ENCODE data around the gene ELFN2. TPM values are rescaled to one million over a fixed set of nuclear protein-coding genes. Genes with fewer than 3 reads are reported as not detected.

The ELFN2 gene
- total RNA-seq, 1 experiment from 2014 or later: 4.0 TPM

GRCh38 chr22:37397226-37397625 is 30.1 kb downstream of the ELFN2 start:
- ChIA-PET CTCF (interaction anchor here (1.2 kb wide), 1 partner anchor 32 kb away, joined by 3 read pairs; no protein-coding TSS in a partner anchor), POLR2A (no interaction called here)
- H3K4me3 ChIP-seq (ENCODE audit: low read depth, low read length): no peak overlapping the region
- intact Hi-C loops (cut with micrococcal nuclease; ENCODE audit: unreplicated experiment): no loop called here
- Mint-ChIP-seq H3K27ac (ENCODE audit: unreplicated experiment) (no peak overlapping the region), H3K4me3 (ENCODE audit: unreplicated experiment) (no peak overlapping the region), H3K27me3 (ENCODE audit: insufficient read depth, unreplicated experiment) (no peaks in the 10 kb centered on the region), H3K4me1 (ENCODE audit: low read depth, unreplicated experiment) (no peaks in the 10 kb centered on the region), H3K36me3 (ENCODE audit: insufficient read depth, unreplicated experiment) (no peaks in the 10 kb centered on the region), H3K9me3 (ENCODE audit: unreplicated experiment) (no peaks in the 10 kb centered on the region)
- H3K9me3 ChIP-seq: no peaks in the 10 kb centered on the region
- H3K4me1 ChIP-seq: peaks cover 14% of the 10 kb centered on the region; the same call in 1 of the 2 replicates
- DNase-seq: no peak
- H3K27me3 ChIP-seq (replicated peaks; ENCODE audit: control insufficient read depth, insufficient read depth, low read length): no peaks in the 10 kb centered on the region
- no TSS peak for BruUV-seq (replicated peaks)
- no peak for TF ChIP-seq CTCF (IDR thresholded peaks at IDR 0.05; ENCODE audit: insufficient read depth in 1 of 2, low read depth in 1 of 2, low read length in 1 of 2, severe bottlenecking in 1 of 2, unreplicated experiment in 1 of 2)
- no peaks in the 10 kb centered on the region for H3K36me3 ChIP-seq (ENCODE audit: control insufficient read depth, insufficient read depth, low read length)

- Mint-ChIP-seq H3K27me3 (ENCODE audit: insufficient read depth, unreplicated experiment) (no peaks in the 10 kb centered on the region), H3K4me3 (ENCODE audit: unreplicated experiment) (no peak overlapping the region), H3K4me1 (ENCODE audit: low read depth, unreplicated experiment) (no peaks in the 10 kb centered on the region), H3K27ac (ENCODE audit: unreplicated experiment) (no peak overlapping the region), H3K36me3 (ENCODE audit: insufficient read depth, unreplicated experiment) (no peaks in the 10 kb centered on the region), H3K9me3 (ENCODE audit: unreplicated experiment) (no peaks in the 10 kb centered on the region)
- ChIA-PET CTCF (interaction anchor here (1.2 kb wide), 1 partner anchor 32 kb away, joined by 3 read pairs; no protein-coding TSS in a partner anchor), POLR2A (no interaction called here)
- no peaks in the 10 kb centered on the region for H3K27me3 ChIP-seq (replicated peaks; ENCODE audit: control insufficient read depth, insufficient read depth, low read length)
- H3K4me1 ChIP-seq: peaks cover 14% of the 10 kb centered on the region; the same call in 1 of the 2 replicates
- no peaks in the 10 kb centered on the region for H3K36me3 ChIP-seq (ENCODE audit: control insufficient read depth, insufficient read depth, low read length)
- DNase-seq: no peak
- BruUV-seq (replicated peaks): no TSS peak
- no peak for TF ChIP-seq CTCF (IDR thresholded peaks at IDR 0.05; ENCODE audit: insufficient read depth in 1 of 2, low read depth in 1 of 2, low read length in 1 of 2, severe bottlenecking in 1 of 2, unreplicated experiment in 1 of 2)
- H3K9me3 ChIP-seq: no peaks in the 10 kb centered on the region
- no peak overlapping the region for H3K4me3 ChIP-seq (ENCODE audit: low read depth, low read length)
- intact Hi-C loops (cut with micrococcal nuclease; ENCODE audit: unreplicated experiment): no loop called here
Measured at GRCh38 chr22:37396488-37397084, 30.7 kb downstream of the ELFN2 start.

GRCh38 chr22:37394341-37394740 is 32.9 kb downstream of the ELFN2 start:
- Histone ChIP-seq H3K27me3 (replicated peaks; ENCODE audit: control insufficient read depth, insufficient read depth, low read length) (no peaks in the 10 kb centered on the region), H3K9me3 (no peaks in the 10 kb centered on the region), H3K4me1 (no peaks in the 10 kb centered on the region), H3K4me3 (ENCODE audit: low read depth, low read length) (no peak overlapping the region), H3K36me3 (ENCODE audit: control insufficient read depth, insufficient read depth, low read length) (no peaks in the 10 kb centered on the region)
- TF ChIP-seq CTCF (IDR thresholded peaks at IDR 0.05; ENCODE audit: insufficient read depth in 1 of 2, low read depth in 1 of 2, low read length in 1 of 2, severe bottlenecking in 1 of 2, unreplicated experiment in 1 of 2): no peak
- no peak overlapping the region for H3K4me3 Mint-ChIP-seq (ENCODE audit: unreplicated experiment)
- H3K4me1 Mint-ChIP-seq (ENCODE audit: low read depth, unreplicated experiment): no peaks in the 10 kb centered on the region
- POLR2A ChIA-PET: no interaction called here
- intact Hi-C loops (cut with micrococcal nuclease; ENCODE audit: unreplicated experiment): no loop called here
- no peak overlapping the region for H3K27ac Mint-ChIP-seq (ENCODE audit: unreplicated experiment)
- H3K9me3 Mint-ChIP-seq (ENCODE audit: unreplicated experiment): no peaks in the 10 kb centered on the region
- CTCF ChIA-PET: no interaction called here
- DNase-seq: no peak
- H3K27me3 Mint-ChIP-seq (ENCODE audit: insufficient read depth, unreplicated experiment): no peaks in the 10 kb centered on the region
- no peaks in the 10 kb centered on the region for H3K36me3 Mint-ChIP-seq (ENCODE audit: insufficient read depth, unreplicated experiment)
- no TSS peak for BruUV-seq (replicated peaks)

Data from Caco-2 (cell line).